CD4-positive, alpha-beta T cell (primary cell): ENCODE results near the gene PLEKHA7. TPM values are rescaled to one million over a fixed set of nuclear protein-coding genes. Genes with fewer than 3 reads are reported as not detected.

Experiments used
- ATAC-seq: fragments of 200-7000 bp; cut with Tn5 transposase; one replicate; pipeline ENCODE4 v1.10.0; 2022; ENCODE audit warnings: mild to moderate bottlenecking; ENCODE audit not compliant: poor library complexity
- CTCF ChIA-PET: fragments of 350-600 bp; sonication (Branson Sonifier 250); formaldehyde crosslinking; loops from one replicate; lab custom pipeline; 2021; ENCODE audit warnings: antibody characterized with exemption, inconsistent platforms; lab: Charles Lee
- POLR2A ChIA-PET: fragments of 350-600 bp; sonication (Branson Sonifier 250); formaldehyde crosslinking; loops from one replicate; lab custom pipeline; 2021; ENCODE audit warnings: antibody characterized with exemption, inconsistent platforms; lab: Charles Lee
- DNase-seq, 14 experiments: peaks; one replicate each; pipeline ENCODE4 v3.0.0-alpha.2; 2013 to 2020; ENCODE audit warnings: mixed read lengths in 2 of 14
- H3K27ac ChIP-seq, 2 donors: one replicate each; pipeline versions ENCODE4 v1.5.1 to v1.7.0; 2013; ENCODE audit warnings: low read length in 2 of 2, low read depth in 1 of 2, mild to moderate bottlenecking in 1 of 2
- H3K27me3 ChIP-seq, 2 experiments: 1 replicate in 1 of 2; 2 replicates in 1 of 2; pipeline versions ENCODE4 v1.6.1 to v1.7.0; 2013; ENCODE audit warnings: low read length in 2 of 2, control low read depth in 1 of 2, mild to moderate bottlenecking in 1 of 2, moderate library complexity in 1 of 2; ENCODE audit not compliant: insufficient read depth in 2 of 2, control insufficient read depth in 1 of 2
- H3K36me3 ChIP-seq: one replicate; pipeline ENCODE4 v1.6.1; 2013; ENCODE audit warnings: low read length, control low read depth; ENCODE audit not compliant: insufficient read depth
- H3K4me1 ChIP-seq: one replicate; pipeline ENCODE4 v1.6.1; 2013; ENCODE audit warnings: low read length, control low read depth; ENCODE audit not compliant: insufficient read depth
- H3K4me3 ChIP-seq: one replicate; pipeline ENCODE4 v1.5.1; 2013; ENCODE audit warnings: mild to moderate bottlenecking, low read length, moderate library complexity
- H3K9me3 ChIP-seq, 2 experiments: 1 replicate in 1 of 2; 2 replicates in 1 of 2; pipeline versions ENCODE4 v1.6.1 to v1.7.0; 2013; ENCODE audit warnings: low read length in 2 of 2, mild to moderate bottlenecking in 2 of 2, control low read depth in 1 of 2, moderate library complexity in 1 of 2; ENCODE audit not compliant: control insufficient read depth in 1 of 2, insufficient read depth in 1 of 2
- H3K27ac Mint-ChIP-seq: one replicate; pipeline ENCODE4 v1.8.0; 2020; ENCODE audit warnings: mixed read lengths
- H3K27me3 Mint-ChIP-seq: one replicate; pipeline ENCODE4 v1.8.0; 2021; ENCODE audit warnings: mixed read lengths
- H3K36me3 Mint-ChIP-seq: one replicate; pipeline ENCODE4 v1.8.0; 2021; ENCODE audit warnings: low read depth, mixed read lengths
- H3K4me1 Mint-ChIP-seq: one replicate; pipeline ENCODE4 v1.8.0; 2021; ENCODE audit warnings: low read depth, mixed read lengths
- H3K4me3 Mint-ChIP-seq: one replicate; pipeline ENCODE4 v1.8.0; 2020; ENCODE audit warnings: mild to moderate bottlenecking, mixed read lengths
- H3K9me3 Mint-ChIP-seq: one replicate; pipeline ENCODE4 v1.8.0; 2020; ENCODE audit warnings: mixed read lengths
- CTCF ChIP-seq: fragments of 200-600 bp; IDR thresholded peaks from one replicate; pipeline ENCODE4 v1.8.0; 2022; ENCODE audit warnings: antibody characterized with exemption, mild to moderate bottlenecking
- intact Hi-C, 2 experiments: fragments of 100-400 bp; cut with DNase I in 1 of 2; cut with micrococcal nuclease in 1 of 2; formaldehyde crosslinking; loops; one replicate each; pipeline versions ENCODE4 v1.15.1 to v1.9.0; 2023 to 2025; cut with DNase I, micrococcal nuclease
- total RNA-seq, 174 experiments: library from RNA in 2 of 174; stranded (reverse) in 2 of 174; gene quantifications; one replicate each; pipeline ENCODE4 v1.2.3 and lab custom pipeline; 2021 to 2026

PLEKHA7 gene
- total RNA-seq, 2 experiments from 2014 or later = 4.5 to 4.8 TPM

GRCh38 chr11:16945671-16946469 lies 68.3 kb downstream of the PLEKHA7 start:
- H3K27ac ChIP-seq = no peak overlapping the region
- no peaks in the 10 kb centered on the region for H3K4me1 ChIP-seq
- no peak overlapping the region for H3K27ac Mint-ChIP-seq
- H3K9me3 Mint-ChIP-seq = no peaks in the 10 kb centered on the region
- intact Hi-C loops = loop anchor here in 1 of 2 experiments (5.0 kb wide), 1 partner anchor 116 kb away; no protein-coding TSS in a partner anchor
- no peaks in the 10 kb centered on the region for H3K36me3 ChIP-seq
- no peak for TF ChIP-seq CTCF
- no peaks in the 10 kb centered on the region for H3K27me3 Mint-ChIP-seq
- H3K4me3 ChIP-seq = no peak overlapping the region
- H3K4me3 Mint-ChIP-seq = no peak overlapping the region
- ATAC-seq = no peak
- H3K4me1 Mint-ChIP-seq = no peaks in the 10 kb centered on the region
- H3K9me3 ChIP-seq = no peaks in the 10 kb centered on the region
- H3K27me3 ChIP-seq = no peaks in the 10 kb centered on the region
- ChIA-PET POLR2A (no interaction called here), CTCF (interaction anchor here (1.3 kb wide), 1 partner anchor 117 kb away, joined by 5 read pairs; no protein-coding TSS in a partner anchor)
- H3K36me3 Mint-ChIP-seq = no peaks in the 10 kb centered on the region
- DNase-seq = peak in 6 of 14 experiments; percentile 2 to 54 (median 35)

GRCh38 chr11:16942911-16943310 lies 71.3 kb downstream of the PLEKHA7 start:
- Mint-ChIP-seq H3K4me1 (no peaks in the 10 kb centered on the region), H3K4me3 (no peak overlapping the region), H3K36me3 (no peaks in the 10 kb centered on the region), H3K27me3 (no peaks in the 10 kb centered on the region), H3K27ac (no peak overlapping the region), H3K9me3 (no peaks in the 10 kb centered on the region)
- intact Hi-C loops = no loop called here
- no peak for DNase-seq
- no peaks in the 10 kb centered on the region for H3K9me3 ChIP-seq
- H3K4me1 ChIP-seq = no peaks in the 10 kb centered on the region
- CTCF ChIA-PET = no interaction called here
- no peak overlapping the region for H3K27ac ChIP-seq
- POLR2A ChIA-PET = no interaction called here
- no peak for ATAC-seq
- no peak for TF ChIP-seq CTCF
- no peaks in the 10 kb centered on the region for H3K36me3 ChIP-seq
- no peaks in the 10 kb centered on the region for H3K27me3 ChIP-seq
- H3K4me3 ChIP-seq = no peak overlapping the region

GRCh38 chr11:16942342-16942741 lies 71.9 kb downstream of the PLEKHA7 start:
- TF ChIP-seq CTCF = no peak
- H3K27me3 Mint-ChIP-seq = no peaks in the 10 kb centered on the region
- Histone ChIP-seq H3K36me3 (no peaks in the 10 kb centered on the region), H3K9me3 (no peaks in the 10 kb centered on the region), H3K27me3 (no peaks in the 10 kb centered on the region), H3K27ac (no peak overlapping the region), H3K4me1 (no peaks in the 10 kb centered on the region), H3K4me3 (no peak overlapping the region)
- ChIA-PET POLR2A (no interaction called here), CTCF (no interaction called here)
- H3K4me3 Mint-ChIP-seq = no peak overlapping the region
- H3K9me3 Mint-ChIP-seq = no peaks in the 10 kb centered on the region
- intact Hi-C loops = no loop called here
- H3K27ac Mint-ChIP-seq = no peak overlapping the region
- DNase-seq (no peak), ATAC-seq (no peak)
- no peaks in the 10 kb centered on the region for H3K4me1 Mint-ChIP-seq
- H3K36me3 Mint-ChIP-seq = no peaks in the 10 kb centered on the region
